BLaER1 treated with 17β-estradiol and CSF1 and Interleukin-3, amounts not matched to agents 10 nM and 100 nM (cell line): ENCODE measurements around the gene GRM7.

Source experiments
- H3K27ac ChIP-seq, 11 experiments: shearing (Covaris generic); formaldehyde crosslinking; 2 replicates each; pipeline ENCODE4 v1.8.1; 2022
- H3K27me3 ChIP-seq, 11 experiments: shearing (Covaris generic); formaldehyde crosslinking; 2 replicates each; pipeline ENCODE4 v1.8.1; 2022
- H3K36me3 ChIP-seq, 11 experiments: shearing (Covaris generic); formaldehyde crosslinking; 2 replicates each; pipeline ENCODE4 v1.8.1; 2022
- H3K4me1 ChIP-seq, 10 experiments: shearing (Covaris generic); formaldehyde crosslinking; 2 replicates each; pipeline ENCODE4 v1.8.1; 2022
- H3K4me2 ChIP-seq, 11 experiments: shearing (Covaris generic); formaldehyde crosslinking; 2 replicates each; pipeline ENCODE4 v1.8.1; 2022
- H3K4me3 ChIP-seq, 10 experiments: shearing (Covaris generic); formaldehyde crosslinking; 2 replicates each; pipeline ENCODE4 v1.8.1; 2022
- H3K9ac ChIP-seq, 11 experiments: shearing (Covaris generic); formaldehyde crosslinking; 2 replicates each; pipeline ENCODE4 v1.8.1; 2022
- H3K9me3 ChIP-seq, 11 experiments: shearing (Covaris generic); formaldehyde crosslinking; replicated peaks in 1 of 11; 2 replicates each; pipeline ENCODE4 v1.8.1; 2022
- H4K20me1 ChIP-seq, 11 experiments: shearing (Covaris generic); formaldehyde crosslinking; 2 replicates each; pipeline ENCODE4 v1.8.1; 2022
- Cebpa-rat ChIP-seq, 11 experiments: shearing (Covaris generic); IDR thresholded peaks; 2 replicates each; pipeline ENCODE4 v1.8.1; 2022

The GRM7 gene

DNA sequence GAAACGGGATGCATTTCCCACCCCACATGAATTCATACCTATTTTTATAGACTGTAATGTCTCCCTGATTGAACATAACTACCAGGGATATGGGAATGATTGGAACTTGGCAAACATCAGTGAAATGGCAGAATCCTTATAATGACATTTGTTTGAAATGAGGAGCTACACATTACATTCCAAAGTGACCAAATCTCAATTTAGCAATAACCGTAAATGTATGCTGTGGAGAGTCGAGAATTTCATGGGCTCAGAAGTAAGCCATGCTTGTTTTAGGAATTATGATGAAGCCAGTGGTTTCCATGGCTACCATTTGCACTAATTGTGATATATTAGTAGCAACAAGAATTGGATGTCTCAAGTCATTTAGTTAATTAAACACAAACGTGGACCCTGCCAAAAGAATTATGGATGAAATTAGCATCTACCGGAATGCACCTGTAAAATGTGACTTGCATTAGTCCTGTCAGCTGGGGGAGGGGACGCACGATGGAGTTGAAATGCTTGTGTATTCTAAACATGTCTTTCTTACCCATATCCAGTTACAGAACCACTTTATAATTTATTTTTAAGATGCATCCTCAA is 760.2 kb downstream of the GRM7 start:
- H3K27me3 ChIP-seq, result no peaks in the 10 kb centered on the region
- H3K27ac ChIP-seq, result no peak overlapping the region
- no peak overlapping the region for H3K4me2 ChIP-seq
- H3K4me1 ChIP-seq, result no peaks in the 10 kb centered on the region
- H3K36me3 ChIP-seq, result no peaks in the 10 kb centered on the region
- H3K4me3 ChIP-seq, result no peak overlapping the region
- TF ChIP-seq Cebpa-rat (IDR thresholded peaks at IDR 0.05), result no peak
- no peak overlapping the region for H3K9ac ChIP-seq
- H3K9me3 ChIP-seq, result no peaks in the 10 kb centered on the region
- H4K20me1 ChIP-seq, result no peaks in the 10 kb centered on the region

DNA sequence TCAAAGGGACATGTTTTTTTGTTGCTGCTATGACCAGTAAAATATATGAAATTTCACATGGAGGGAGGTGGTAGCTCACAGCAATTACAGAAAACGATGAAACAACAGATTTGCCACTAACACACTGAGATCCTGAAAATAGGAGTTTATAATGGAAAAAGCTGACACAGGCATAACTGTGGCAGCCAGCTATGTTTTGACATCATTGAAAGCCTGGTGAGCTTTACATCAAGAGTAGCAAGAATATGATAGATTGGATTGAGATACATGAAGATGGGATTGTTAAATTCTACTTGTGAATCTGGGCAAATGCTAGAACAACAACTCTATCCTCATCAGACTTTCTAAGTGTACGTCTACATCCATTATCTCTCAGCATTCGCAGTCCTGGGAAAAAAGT is 760.7 kb downstream of the GRM7 start:
- no peak overlapping the region for H3K4me3 ChIP-seq
- no peak overlapping the region for H3K4me2 ChIP-seq
- no peak overlapping the region for H3K27ac ChIP-seq
- no peaks in the 10 kb centered on the region for H3K36me3 ChIP-seq
- no peaks in the 10 kb centered on the region for H3K4me1 ChIP-seq
- no peaks in the 10 kb centered on the region for H4K20me1 ChIP-seq
- H3K27me3 ChIP-seq, result no peaks in the 10 kb centered on the region
- H3K9me3 ChIP-seq, result no peaks in the 10 kb centered on the region
- no peak overlapping the region for H3K9ac ChIP-seq
- TF ChIP-seq Cebpa-rat (IDR thresholded peaks at IDR 0.05), result no peak

DNA sequence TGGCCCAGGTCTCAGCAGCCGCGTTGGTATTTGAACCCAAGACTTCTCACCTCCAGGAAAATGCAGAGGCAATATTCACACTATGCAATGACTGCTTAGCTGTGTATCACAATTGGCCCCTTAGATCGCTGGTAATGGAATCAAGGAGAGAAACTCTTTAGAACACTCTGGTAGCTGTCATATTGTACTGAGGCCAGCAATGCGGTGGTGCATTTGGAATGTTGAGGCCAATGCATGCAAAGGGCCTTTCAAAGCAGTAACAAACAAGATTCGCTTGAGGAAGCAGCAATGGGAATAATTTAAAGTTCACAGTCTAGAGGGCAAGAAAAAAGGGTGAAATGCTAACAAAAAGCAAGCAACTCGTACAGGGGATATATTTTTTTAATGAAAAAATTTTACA is 764.1 kb downstream of the GRM7 start:
- Histone ChIP-seq H3K9ac (no peak overlapping the region), H3K4me2 (no peak overlapping the region), H3K36me3 (no peaks in the 10 kb centered on the region), H3K9me3 (no peaks in the 10 kb centered on the region), H4K20me1 (no peaks in the 10 kb centered on the region), H3K4me3 (no peak overlapping the region), H3K27me3 (no peaks in the 10 kb centered on the region), H3K4me1 (no peaks in the 10 kb centered on the region), H3K27ac (no peak overlapping the region)
- TF ChIP-seq Cebpa-rat (IDR thresholded peaks at IDR 0.05), result no peak

DNA sequence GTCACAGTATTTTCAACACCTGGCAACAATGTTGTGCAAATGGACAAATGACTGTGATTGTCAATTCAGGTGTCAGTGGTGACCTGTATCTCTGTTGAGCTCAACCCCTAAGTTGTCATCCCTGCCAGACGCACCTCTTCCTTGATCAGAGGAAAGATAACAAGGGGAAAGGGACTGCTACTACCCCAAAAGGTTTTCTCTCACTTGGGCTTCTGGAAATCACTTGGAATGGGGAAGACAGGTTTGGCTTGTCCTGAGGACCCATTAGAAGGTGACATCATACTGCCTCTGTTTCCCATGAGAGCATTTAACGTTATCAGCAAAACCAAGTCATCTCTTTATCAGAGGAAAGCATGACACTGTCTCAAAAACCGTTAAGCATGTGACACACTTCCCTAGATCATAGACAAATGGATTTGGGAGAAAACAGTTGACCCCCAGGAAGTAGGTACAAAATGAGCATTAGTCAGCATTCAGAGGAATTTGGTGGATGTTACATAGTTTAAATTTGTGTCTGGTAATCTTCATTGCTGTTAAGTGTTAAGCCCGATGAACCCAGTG is 769.5 kb downstream of the GRM7 start:
- Histone ChIP-seq H3K9me3 (no peaks in the 10 kb centered on the region), H3K36me3 (no peaks in the 10 kb centered on the region), H3K9ac (no peak overlapping the region), H4K20me1 (no peaks in the 10 kb centered on the region), H3K4me1 (peaks cover 0 to 6% (median 0%) of the 10 kb centered on the region in 10 experiments; a peak in 1 of 20 replicates), H3K4me3 (no peak overlapping the region), H3K4me2 (0 out of 22 replicates have a peak overlapping the region, but pooled peaks of 1 of the 11 experiments have one; percentile 19), H3K27ac (no peak overlapping the region), H3K27me3 (no peaks in the 10 kb centered on the region)
- no peak for TF ChIP-seq Cebpa-rat (IDR thresholded peaks at IDR 0.05)

DNA sequence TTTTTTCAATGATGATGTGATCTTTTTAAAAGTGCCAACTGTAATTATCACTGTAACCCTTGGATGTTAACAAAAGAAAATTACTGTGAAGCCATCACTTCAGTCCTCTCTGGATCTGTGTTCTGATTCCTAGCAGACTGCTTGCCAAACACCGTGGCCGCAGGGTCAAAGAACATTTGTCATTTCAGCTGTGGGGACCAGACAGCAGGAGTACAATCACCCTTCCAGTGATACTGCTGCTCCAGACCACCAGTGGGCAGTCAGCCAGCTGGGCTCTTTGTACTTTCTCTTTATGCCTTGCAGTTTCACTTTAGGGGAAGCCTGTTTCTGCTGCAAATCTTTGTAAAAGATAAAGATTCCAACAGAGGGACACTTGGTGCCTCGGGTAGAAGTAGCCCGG is 770.0 kb downstream of the GRM7 start:
- no peak overlapping the region for H3K4me3 ChIP-seq
- peak overlapping the region in 1 of 11 experiments; percentile 19; a peak in 1 of 22 replicates for H3K4me2 ChIP-seq
- no peak overlapping the region for H3K27ac ChIP-seq
- no peak for TF ChIP-seq Cebpa-rat (IDR thresholded peaks at IDR 0.05)
- no peaks in the 10 kb centered on the region for H3K36me3 ChIP-seq
- peaks cover 0 to 6% (median 0%) of the 10 kb centered on the region in 10 experiments; a peak in 1 of 20 replicates for H3K4me1 ChIP-seq
- no peaks in the 10 kb centered on the region for H3K27me3 ChIP-seq
- no peaks in the 10 kb centered on the region for H3K9me3 ChIP-seq
- no peak overlapping the region for H3K9ac ChIP-seq
- no peaks in the 10 kb centered on the region for H4K20me1 ChIP-seq

DNA sequence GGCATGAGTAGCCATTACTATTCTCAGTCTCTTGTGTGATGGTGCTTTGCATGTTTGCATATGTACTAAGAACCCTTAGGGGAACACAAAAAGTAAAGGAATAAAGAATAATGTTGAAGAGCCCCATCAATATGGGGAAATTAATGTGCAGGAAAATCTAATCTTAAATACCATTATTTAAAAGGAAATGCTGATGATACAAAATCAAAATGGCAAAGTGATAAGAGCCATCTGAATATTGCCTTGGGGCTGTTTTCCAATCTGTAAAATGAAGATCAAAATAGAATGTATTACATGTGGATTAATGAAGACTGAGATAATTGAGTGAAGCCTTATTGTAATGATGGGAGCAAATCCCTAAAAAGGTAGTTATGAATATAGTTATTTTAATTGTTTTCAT is 771.4 kb downstream of the GRM7 start:
- no peak overlapping the region for H3K27ac ChIP-seq
- no peak for TF ChIP-seq Cebpa-rat (IDR thresholded peaks at IDR 0.05)
- H3K9ac ChIP-seq, result no peak overlapping the region
- H3K4me1 ChIP-seq, result peaks cover 0 to 6% (median 0%) of the 10 kb centered on the region in 10 experiments; a peak in 1 of 20 replicates
- no peak overlapping the region for H3K4me3 ChIP-seq
- H3K9me3 ChIP-seq, result no peaks in the 10 kb centered on the region
- H3K4me2 ChIP-seq, result no peak overlapping the region
- H3K27me3 ChIP-seq, result no peaks in the 10 kb centered on the region
- no peaks in the 10 kb centered on the region for H3K36me3 ChIP-seq
- H4K20me1 ChIP-seq, result no peaks in the 10 kb centered on the region

DNA sequence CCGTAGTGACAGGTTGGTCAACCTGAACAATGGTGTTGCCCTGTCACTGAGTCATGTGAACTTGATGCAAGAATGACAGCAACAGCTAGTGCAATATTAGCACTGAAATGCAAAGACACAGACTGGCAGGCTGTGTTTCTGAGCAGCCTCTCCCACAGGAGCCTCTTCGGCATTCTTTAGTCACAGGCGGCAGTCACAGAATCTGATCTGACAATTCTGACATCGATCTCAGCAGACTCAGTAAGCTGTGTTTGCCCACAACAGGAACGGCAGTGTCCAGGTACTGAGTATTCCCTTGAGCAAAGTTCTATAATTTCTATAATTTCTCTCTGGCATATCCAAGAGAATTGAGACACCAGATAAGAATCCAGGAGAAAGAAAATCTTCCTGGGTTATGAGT is 776.8 kb downstream of the GRM7 start:
- no peak overlapping the region for H3K27ac ChIP-seq
- H4K20me1 ChIP-seq, result no peaks in the 10 kb centered on the region
- no peaks in the 10 kb centered on the region for H3K4me1 ChIP-seq
- no peaks in the 10 kb centered on the region for H3K36me3 ChIP-seq
- no peak overlapping the region for H3K4me2 ChIP-seq
- H3K4me3 ChIP-seq, result no peak overlapping the region
- H3K9me3 ChIP-seq, result no peaks in the 10 kb centered on the region
- no peak overlapping the region for H3K9ac ChIP-seq
- no peaks in the 10 kb centered on the region for H3K27me3 ChIP-seq
- TF ChIP-seq Cebpa-rat (IDR thresholded peaks at IDR 0.05), result no peak

DNA sequence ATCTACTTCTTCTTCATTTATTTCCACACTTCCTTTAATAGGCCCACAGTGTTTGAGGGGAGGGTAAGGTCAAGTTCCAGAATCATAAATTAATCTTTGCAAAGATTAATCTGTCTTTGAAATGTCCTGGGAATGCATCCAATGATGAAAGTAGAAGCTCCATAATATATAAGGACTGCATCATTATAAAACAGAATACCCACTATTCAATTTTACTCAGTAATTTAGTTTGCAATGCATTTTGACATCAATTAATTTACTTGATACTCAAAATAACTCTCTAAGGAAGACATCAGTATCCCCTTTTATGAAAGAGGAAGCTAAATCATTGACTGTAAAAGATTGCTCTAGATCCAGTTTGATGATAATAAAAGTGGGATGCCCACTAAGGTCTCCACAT is 777.2 kb downstream of the GRM7 start:
- no peaks in the 10 kb centered on the region for H3K36me3 ChIP-seq
- H3K4me2 ChIP-seq, result no peak overlapping the region
- no peaks in the 10 kb centered on the region for H3K9me3 ChIP-seq
- H4K20me1 ChIP-seq, result no peaks in the 10 kb centered on the region
- H3K4me3 ChIP-seq, result no peak overlapping the region
- no peak overlapping the region for H3K9ac ChIP-seq
- H3K27me3 ChIP-seq, result no peaks in the 10 kb centered on the region
- H3K4me1 ChIP-seq, result no peaks in the 10 kb centered on the region
- H3K27ac ChIP-seq, result no peak overlapping the region
- no peak for TF ChIP-seq Cebpa-rat (IDR thresholded peaks at IDR 0.05)

DNA sequence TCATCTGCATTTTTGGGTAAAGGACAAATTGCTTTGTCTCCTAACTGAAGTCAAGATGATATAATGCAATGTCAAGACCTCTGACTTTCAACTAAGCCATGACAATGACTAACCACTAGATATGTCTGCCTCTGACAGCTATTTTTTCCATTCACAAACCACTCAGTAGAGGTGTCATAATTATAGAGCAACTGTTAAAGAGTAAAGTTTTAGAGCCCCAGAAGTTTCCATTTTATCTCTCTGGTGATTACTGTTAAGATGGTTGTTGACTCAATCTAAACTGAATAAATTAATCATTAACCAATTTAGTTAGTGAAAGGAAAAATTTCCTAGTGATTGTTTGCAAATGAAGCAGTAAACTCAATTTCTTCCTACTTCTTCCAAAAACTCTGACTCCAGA is 779.9 kb downstream of the GRM7 start:
- Histone ChIP-seq H3K4me1 (no peaks in the 10 kb centered on the region), H3K36me3 (no peaks in the 10 kb centered on the region), H3K27ac (no peak overlapping the region), H4K20me1 (no peaks in the 10 kb centered on the region), H3K4me2 (no peak overlapping the region), H3K9me3 (no peaks in the 10 kb centered on the region), H3K9ac (no peak overlapping the region), H3K27me3 (no peaks in the 10 kb centered on the region), H3K4me3 (no peak overlapping the region)
- TF ChIP-seq Cebpa-rat (IDR thresholded peaks at IDR 0.05), result no peak

DNA sequence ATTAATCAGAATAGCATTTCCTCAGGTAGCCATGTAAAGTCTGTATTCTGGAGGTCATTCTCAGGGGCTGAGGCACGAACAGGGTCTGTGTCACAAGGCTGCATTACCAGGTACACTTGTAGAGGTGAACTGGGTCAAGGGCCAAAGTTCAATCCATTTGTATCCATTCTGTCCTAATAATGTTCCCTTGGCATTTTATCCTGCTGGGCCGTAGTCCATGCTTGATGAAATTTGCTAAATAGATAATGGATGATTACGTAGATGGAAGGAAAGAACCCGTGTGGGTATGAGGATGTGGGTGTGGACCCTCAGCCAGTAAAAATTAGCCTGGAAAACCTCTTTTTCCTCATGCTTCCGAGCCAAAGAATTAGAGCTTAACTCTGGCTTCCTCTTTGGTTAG is 785.9 kb downstream of the GRM7 start:
- Histone ChIP-seq H3K4me3 (no peak overlapping the region), H3K27ac (no peak overlapping the region), H3K9ac (no peak overlapping the region), H3K4me1 (no peaks in the 10 kb centered on the region), H4K20me1 (no peaks in the 10 kb centered on the region), H3K4me2 (no peak overlapping the region), H3K9me3 (no peaks in the 10 kb centered on the region), H3K27me3 (no peaks in the 10 kb centered on the region), H3K36me3 (no peaks in the 10 kb centered on the region)
- TF ChIP-seq Cebpa-rat (IDR thresholded peaks at IDR 0.05), result no peak
